Measurements from ENCODE around the gene SEMA6A.

Gene SEMA6A

GRCh38 chr5:116395226-116395625 lies 179.4 kb downstream of the SEMA6A start:
- no peak for DNase-seq

GRCh38 chr5:116394186-116394867 lies 180.3 kb downstream of the SEMA6A start:
- no peak for DNase-seq
